ENCODE measurements around the gene DAP. TPM values are rescaled to one million over a fixed set of nuclear protein-coding genes. Genes with fewer than 3 reads are reported as not detected.

The DAP gene
- total and polyA plus RNA-seq, 2 experiments from 2014 or later = 35.7 to 37.6 TPM

DNA sequence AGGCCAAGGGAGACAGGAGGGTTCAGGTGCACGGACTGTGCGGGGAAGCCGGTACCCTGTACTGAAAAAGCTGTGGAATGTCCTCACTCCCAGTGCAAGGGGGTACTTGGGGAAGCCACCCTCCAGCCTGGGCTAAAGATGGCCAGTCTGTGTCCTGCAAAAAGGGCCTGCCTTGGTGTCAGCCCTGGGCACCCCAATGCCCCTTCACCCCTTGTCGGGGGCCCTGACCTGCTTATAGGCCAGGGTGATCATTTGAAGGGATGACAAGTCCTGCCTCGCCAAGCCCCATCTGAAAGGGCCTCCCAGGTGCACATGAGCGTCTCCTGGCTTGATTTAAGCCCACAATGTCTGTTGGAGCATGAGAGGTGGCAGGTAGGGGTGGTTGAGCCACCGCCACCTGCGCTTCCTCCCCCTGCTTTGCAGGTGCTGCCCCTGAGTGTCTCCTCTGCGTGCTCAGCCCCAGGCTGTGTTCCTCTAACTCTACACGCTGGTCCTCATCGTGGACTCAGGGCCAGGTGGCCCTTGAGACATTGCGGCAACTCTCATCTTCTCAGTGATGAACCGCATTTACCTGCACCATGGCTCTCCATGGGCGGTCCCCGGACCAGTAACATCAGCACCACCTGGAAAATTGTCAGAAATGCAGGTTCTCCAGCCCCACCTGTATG lies 100.2 kb downstream of the DAP start:
- Histone ChIP-seq H3K4me3 (no peak overlapping the region), H4K20me1 (replicated peaks; ENCODE audit: insufficient read depth) (no peaks in the 10 kb centered on the region), H3K4me2 (no peak overlapping the region), H2AFZ (no peak overlapping the region), H3K4me1 (ENCODE audit: insufficient read depth) (no peaks in the 10 kb centered on the region; the same call in 1 of the 2 replicates), H3K36me3 (ENCODE audit: insufficient read depth) (no peaks in the 10 kb centered on the region), H3K79me2 (replicated peaks; ENCODE audit: insufficient read depth) (no peaks in the 10 kb centered on the region), H3K9me2 (ENCODE audit: insufficient read depth) (0 out of 2 replicates have a peak, but pooled peaks cover 5% of the 10 kb centered on the region), H3F3A (replicated peaks; ENCODE audit: low read depth) (0 out of 2 replicates have a peak, but pooled peaks cover 3% of the 10 kb centered on the region), H3K27me3 (ENCODE audit: insufficient read depth) (no peaks in the 10 kb centered on the region), H3K27ac (ENCODE audit: low read depth) (no peak overlapping the region)
- Mint-ChIP-seq H3K27ac (no peak overlapping the region), H3K4me3 (no peak overlapping the region), H3K9me3 (no peaks in the 10 kb centered on the region), H3K27me3 (ENCODE audit: insufficient read depth, low read depth, poor library complexity) (peaks cover 11% of the 10 kb centered on the region), H3K36me3 (ENCODE audit: low read depth) (no peaks in the 10 kb centered on the region), H3K4me1 (peaks cover 30% of the 10 kb centered on the region; the same call in 2 of the 3 replicates)
- DNase-seq (ENCODE audit: low spot score) (no peak), ATAC-seq (no peak)
- TF ChIP-seq, protein P1, sequence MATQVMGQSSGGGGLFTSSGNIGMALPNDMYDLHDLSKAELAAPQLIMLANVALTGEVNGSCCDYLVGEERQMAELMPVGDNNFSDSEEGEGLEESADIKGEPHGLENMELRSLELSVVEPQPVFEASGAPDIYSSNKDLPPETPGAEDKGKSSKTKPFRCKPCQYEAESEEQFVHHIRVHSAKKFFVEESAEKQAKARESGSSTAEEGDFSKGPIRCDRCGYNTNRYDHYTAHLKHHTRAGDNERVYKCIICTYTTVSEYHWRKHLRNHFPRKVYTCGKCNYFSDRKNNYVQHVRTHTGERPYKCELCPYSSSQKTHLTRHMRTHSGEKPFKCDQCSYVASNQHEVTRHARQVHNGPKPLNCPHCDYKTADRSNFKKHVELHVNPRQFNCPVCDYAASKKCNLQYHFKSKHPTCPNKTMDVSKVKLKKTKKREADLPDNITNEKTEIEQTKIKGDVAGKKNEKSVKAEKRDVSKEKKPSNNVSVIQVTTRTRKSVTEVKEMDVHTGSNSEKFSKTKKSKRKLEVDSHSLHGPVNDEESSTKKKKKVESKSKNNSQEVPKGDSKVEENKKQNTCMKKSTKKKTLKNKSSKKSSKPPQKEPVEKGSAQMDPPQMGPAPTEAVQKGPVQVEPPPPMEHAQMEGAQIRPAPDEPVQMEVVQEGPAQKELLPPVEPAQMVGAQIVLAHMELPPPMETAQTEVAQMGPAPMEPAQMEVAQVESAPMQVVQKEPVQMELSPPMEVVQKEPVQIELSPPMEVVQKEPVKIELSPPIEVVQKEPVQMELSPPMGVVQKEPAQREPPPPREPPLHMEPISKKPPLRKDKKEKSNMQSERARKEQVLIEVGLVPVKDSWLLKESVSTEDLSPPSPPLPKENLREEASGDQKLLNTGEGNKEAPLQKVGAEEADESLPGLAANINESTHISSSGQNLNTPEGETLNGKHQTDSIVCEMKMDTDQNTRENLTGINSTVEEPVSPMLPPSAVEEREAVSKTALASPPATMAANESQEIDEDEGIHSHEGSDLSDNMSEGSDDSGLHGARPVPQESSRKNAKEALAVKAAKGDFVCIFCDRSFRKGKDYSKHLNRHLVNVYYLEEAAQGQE (IDR thresholded peaks at IDR 0.05; ENCODE audit: unreplicated experiment) = no peak
- TF ChIP-seq JUNB (IDR thresholded peaks at IDR 0.05; ENCODE audit: unreplicated experiment) (no peak), ZNF331 (CRISPR knock-in tag; IDR thresholded peaks at IDR 0.05; ENCODE audit: low read depth) (no peak), EZH2 (IDR thresholded peaks at IDR 0.05; ENCODE audit: low read depth, unreplicated experiment) (no peak), EZH2phosphoT487 (IDR thresholded peaks at IDR 0.05; ENCODE audit: unreplicated experiment) (no peak), NANOG (IDR thresholded peaks at IDR 0.05; ENCODE audit: borderline replicate concordance) (no peak), STAT1 (IDR thresholded peaks at IDR 0.05; ENCODE audit: unreplicated experiment) (no peak), ZNF114 (CRISPR knock-in tag; IDR thresholded peaks at IDR 0.05) (no peak), CREB1 (CRISPR knock-in tag; IDR thresholded peaks at IDR 0.05; ENCODE audit: low read depth) (no peak), POLR2AphosphoS5 (IDR thresholded peaks at IDR 0.05; ENCODE audit: low read depth) (no peak)
- TF ChIP-seq, protein P2, sequence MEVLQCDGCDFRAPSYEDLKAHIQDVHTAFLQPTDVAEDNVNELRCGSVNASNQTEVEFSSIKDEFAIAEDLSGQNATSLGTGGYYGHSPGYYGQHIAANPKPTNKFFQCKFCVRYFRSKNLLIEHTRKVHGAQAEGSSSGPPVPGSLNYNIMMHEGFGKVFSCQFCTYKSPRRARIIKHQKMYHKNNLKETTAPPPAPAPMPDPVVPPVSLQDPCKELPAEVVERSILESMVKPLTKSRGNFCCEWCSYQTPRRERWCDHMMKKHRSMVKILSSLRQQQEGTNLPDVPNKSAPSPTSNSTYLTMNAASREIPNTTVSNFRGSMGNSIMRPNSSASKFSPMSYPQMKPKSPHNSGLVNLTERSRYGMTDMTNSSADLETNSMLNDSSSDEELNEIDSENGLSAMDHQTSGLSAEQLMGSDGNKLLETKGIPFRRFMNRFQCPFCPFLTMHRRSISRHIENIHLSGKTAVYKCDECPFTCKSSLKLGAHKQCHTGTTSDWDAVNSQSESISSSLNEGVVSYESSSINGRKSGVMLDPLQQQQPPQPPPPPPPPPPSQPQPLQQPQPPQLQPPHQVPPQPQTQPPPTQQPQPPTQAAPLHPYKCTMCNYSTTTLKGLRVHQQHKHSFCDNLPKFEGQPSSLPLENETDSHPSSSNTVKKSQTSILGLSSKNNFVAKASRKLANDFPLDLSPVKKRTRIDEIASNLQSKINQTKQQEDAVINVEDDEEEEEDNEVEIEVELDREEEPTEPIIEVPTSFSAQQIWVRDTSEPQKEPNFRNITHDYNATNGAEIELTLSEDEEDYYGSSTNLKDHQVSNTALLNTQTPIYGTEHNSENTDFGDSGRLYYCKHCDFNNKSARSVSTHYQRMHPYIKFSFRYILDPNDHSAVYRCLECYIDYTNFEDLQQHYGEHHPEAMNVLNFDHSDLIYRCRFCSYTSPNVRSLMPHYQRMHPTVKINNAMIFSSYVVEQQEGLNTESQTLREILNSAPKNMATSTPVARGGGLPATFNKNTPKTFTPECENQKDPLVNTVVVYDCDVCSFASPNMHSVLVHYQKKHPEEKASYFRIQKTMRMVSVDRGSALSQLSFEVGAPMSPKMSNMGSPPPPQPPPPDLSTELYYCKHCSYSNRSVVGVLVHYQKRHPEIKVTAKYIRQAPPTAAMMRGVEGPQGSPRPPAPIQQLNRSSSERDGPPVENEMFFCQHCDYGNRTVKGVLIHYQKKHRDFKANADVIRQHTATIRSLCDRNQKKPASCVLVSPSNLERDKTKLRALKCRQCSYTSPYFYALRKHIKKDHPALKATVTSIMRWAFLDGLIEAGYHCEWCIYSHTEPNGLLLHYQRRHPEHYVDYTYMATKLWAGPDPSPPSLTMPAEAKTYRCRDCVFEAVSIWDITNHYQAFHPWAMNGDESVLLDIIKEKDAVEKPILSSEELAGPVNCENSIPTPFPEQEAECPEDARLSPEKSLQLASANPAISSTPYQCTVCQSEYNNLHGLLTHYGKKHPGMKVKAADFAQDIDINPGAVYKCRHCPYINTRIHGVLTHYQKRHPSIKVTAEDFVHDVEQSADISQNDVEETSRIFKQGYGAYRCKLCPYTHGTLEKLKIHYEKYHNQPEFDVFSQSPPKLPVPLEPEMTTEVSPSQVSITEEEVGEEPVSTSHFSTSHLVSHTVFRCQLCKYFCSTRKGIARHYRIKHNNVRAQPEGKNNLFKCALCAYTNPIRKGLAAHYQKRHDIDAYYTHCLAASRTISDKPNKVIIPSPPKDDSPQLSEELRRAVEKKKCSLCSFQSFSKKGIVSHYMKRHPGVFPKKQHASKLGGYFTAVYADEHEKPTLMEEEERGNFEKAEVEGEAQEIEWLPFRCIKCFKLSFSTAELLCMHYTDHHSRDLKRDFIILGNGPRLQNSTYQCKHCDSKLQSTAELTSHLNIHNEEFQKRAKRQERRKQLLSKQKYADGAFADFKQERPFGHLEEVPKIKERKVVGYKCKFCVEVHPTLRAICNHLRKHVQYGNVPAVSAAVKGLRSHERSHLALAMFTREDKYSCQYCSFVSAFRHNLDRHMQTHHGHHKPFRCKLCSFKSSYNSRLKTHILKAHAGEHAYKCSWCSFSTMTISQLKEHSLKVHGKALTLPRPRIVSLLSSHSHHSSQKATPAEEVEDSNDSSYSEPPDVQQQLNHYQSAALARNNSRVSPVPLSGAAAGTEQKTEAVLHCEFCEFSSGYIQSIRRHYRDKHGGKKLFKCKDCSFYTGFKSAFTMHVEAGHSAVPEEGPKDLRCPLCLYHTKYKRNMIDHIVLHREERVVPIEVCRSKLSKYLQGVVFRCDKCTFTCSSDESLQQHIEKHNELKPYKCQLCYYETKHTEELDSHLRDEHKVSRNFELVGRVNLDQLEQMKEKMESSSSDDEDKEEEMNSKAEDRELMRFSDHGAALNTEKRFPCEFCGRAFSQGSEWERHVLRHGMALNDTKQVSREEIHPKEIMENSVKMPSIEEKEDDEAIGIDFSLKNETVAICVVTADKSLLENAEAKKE (CRISPR knock-in tag; IDR thresholded peaks at IDR 0.05) = no peak
- TF ChIP-seq, protein P3, sequence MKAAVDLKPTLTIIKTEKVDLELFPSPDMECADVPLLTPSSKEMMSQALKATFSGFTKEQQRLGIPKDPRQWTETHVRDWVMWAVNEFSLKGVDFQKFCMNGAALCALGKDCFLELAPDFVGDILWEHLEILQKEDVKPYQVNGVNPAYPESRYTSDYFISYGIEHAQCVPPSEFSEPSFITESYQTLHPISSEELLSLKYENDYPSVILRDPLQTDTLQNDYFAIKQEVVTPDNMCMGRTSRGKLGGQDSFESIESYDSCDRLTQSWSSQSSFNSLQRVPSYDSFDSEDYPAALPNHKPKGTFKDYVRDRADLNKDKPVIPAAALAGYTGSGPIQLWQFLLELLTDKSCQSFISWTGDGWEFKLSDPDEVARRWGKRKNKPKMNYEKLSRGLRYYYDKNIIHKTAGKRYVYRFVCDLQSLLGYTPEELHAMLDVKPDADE (IDR thresholded peaks at IDR 0.05) = no peak
- TF ChIP-seq, protein P4, sequence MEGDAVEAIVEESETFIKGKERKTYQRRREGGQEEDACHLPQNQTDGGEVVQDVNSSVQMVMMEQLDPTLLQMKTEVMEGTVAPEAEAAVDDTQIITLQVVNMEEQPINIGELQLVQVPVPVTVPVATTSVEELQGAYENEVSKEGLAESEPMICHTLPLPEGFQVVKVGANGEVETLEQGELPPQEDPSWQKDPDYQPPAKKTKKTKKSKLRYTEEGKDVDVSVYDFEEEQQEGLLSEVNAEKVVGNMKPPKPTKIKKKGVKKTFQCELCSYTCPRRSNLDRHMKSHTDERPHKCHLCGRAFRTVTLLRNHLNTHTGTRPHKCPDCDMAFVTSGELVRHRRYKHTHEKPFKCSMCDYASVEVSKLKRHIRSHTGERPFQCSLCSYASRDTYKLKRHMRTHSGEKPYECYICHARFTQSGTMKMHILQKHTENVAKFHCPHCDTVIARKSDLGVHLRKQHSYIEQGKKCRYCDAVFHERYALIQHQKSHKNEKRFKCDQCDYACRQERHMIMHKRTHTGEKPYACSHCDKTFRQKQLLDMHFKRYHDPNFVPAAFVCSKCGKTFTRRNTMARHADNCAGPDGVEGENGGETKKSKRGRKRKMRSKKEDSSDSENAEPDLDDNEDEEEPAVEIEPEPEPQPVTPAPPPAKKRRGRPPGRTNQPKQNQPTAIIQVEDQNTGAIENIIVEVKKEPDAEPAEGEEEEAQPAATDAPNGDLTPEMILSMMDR (conservative IDR thresholded peaks at IDR 0.05; ENCODE audit: low read depth in 2 of 2) = no peak
